ENCODE results near the gene CYP27C1. TPM values are rescaled to one million over a fixed set of nuclear protein-coding genes. Genes with fewer than 3 reads are reported as not detected.

CYP27C1 gene
- total RNA-seq, 1 experiment from 2014 or later, result not detected

- no peak overlapping the region for H3K9ac ChIP-seq (ENCODE audit: low read length)
- RAD21 ChIA-PET (ENCODE audit: low non-redundant PET in 1 of 2, low total read pairs in 2 of 2, uncharacterized antibody in 2 of 2, unreplicated experiment in 2 of 2), result no interaction called here
- POLR2A ChIA-PET, result no interaction called here
- no peaks in the 10 kb centered on the region for H3K9me2 ChIP-seq (ENCODE audit: insufficient read depth)
- H3K27ac ChIP-seq (ENCODE audit: low read depth, low read length), result no peak overlapping the region
- no peak for TF ChIP-seq SIN3A (IDR thresholded peaks at IDR 0.05; ENCODE audit: low read depth)
- no peak for TF ChIP-seq EZH2 (IDR thresholded peaks at IDR 0.05)
- TF ChIP-seq ZNF274 (IDR thresholded peaks at IDR 0.05; ENCODE audit: low read depth, low read length), result no peak
- TF ChIP-seq, protein P1, sequence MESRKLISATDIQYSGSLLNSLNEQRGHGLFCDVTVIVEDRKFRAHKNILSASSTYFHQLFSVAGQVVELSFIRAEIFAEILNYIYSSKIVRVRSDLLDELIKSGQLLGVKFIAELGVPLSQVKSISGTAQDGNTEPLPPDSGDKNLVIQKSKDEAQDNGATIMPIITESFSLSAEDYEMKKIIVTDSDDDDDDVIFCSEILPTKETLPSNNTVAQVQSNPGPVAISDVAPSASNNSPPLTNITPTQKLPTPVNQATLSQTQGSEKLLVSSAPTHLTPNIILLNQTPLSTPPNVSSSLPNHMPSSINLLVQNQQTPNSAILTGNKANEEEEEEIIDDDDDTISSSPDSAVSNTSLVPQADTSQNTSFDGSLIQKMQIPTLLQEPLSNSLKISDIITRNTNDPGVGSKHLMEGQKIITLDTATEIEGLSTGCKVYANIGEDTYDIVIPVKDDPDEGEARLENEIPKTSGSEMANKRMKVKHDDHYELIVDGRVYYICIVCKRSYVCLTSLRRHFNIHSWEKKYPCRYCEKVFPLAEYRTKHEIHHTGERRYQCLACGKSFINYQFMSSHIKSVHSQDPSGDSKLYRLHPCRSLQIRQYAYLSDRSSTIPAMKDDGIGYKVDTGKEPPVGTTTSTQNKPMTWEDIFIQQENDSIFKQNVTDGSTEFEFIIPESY (IDR thresholded peaks at IDR 0.05; ENCODE audit: extremely low read depth, insufficient replicate concordance, low read length), result no peak
- no peak for TF ChIP-seq JUND (IDR thresholded peaks at IDR 0.05)
- no peak for TF ChIP-seq CEBPB (IDR thresholded peaks at IDR 0.05; ENCODE audit: low read depth)
- no peak for TF ChIP-seq FOSL1 (IDR thresholded peaks at IDR 0.05; ENCODE audit: low read depth)
- no peak for TF ChIP-seq EZH2phosphoT487 (IDR thresholded peaks at IDR 0.05; ENCODE audit: borderline replicate concordance)
- no peak for TF ChIP-seq CBX3 (IDR thresholded peaks at IDR 0.05; ENCODE audit: low read depth)
- TF ChIP-seq ELF1 (IDR thresholded peaks at IDR 0.05; ENCODE audit: borderline replicate concordance, low read depth), result no peak
- no peak for TF ChIP-seq POLR2A (IDR thresholded peaks at IDR 0.05; ENCODE audit: borderline replicate concordance, extremely low read depth, insufficient read depth, insufficient read length)
- no peak for TF ChIP-seq ATF3 (IDR thresholded peaks at IDR 0.05)
- no peaks in the 10 kb centered on the region for H4K20me1 ChIP-seq (ENCODE audit: insufficient read depth)
- peaks cover 0 to 11% of the 10 kb centered on the region in 2 experiments; a peak in 2 of 4 replicates for H3K4me1 ChIP-seq (ENCODE audit: control insufficient read depth in 1 of 2, insufficient read depth in 2 of 2, low read length in 2 of 2)
- no peak overlapping the region for H2AFZ ChIP-seq (ENCODE audit: low read depth, low read length, poor library complexity, severe bottlenecking)
- H3K79me2 ChIP-seq (ENCODE audit: insufficient read depth, low read length), result no peaks in the 10 kb centered on the region
- no TSS peak for BruUV-seq (replicated peaks)
- H3K36me3 ChIP-seq (ENCODE audit: control insufficient read depth in 1 of 2, insufficient read depth in 2 of 2, low read length in 2 of 2), result no peaks in the 10 kb centered on the region
- no peaks in the 10 kb centered on the region for H3K27me3 ChIP-seq (ENCODE audit: insufficient read depth, low read length)
- CTCF ChIA-PET, result no interaction called here
- no peak for DNase-seq (ENCODE audit: low read depth, low spot score)
- no peak for ATAC-seq
- no peak overlapping the region for H3K4me3 ChIP-seq (replicated peaks in 1 of 2; ENCODE audit: low read depth in 1 of 2, low read length in 2 of 2)
- H3K4me2 ChIP-seq (ENCODE audit: low read length), result no peak overlapping the region
- no peaks in the 10 kb centered on the region for H3K9me3 ChIP-seq (ENCODE audit: control insufficient read depth in 1 of 2, insufficient read depth in 1 of 2, low read depth in 1 of 2, low read length in 2 of 2)
- intact Hi-C loops (cut with micrococcal nuclease), result loop anchor here (10.0 kb wide), 1 partner anchor 481 kb away; the partner anchor contains the start of gene LIMS2
These were observed 26.7 kb downstream of the CYP27C1 start for GRCh38 chr2:127193164-127193966.
